ES-I3 (cell line): ENCODE measurements around the gene TP53INP2.
"Not testable (repeated sequence)": the region's sequence is repeated elsewhere in the genome, so short reads cannot be mapped to it uniquely, and the experiment has no call there.

Experiments used
- H3K36me3 ChIP-seq: 2 replicates; pipeline ENCODE4 v1.6.1; 2013; ENCODE audit warnings: mild to moderate bottlenecking, low read length, control low read depth, moderate library complexity; ENCODE audit not compliant: insufficient read depth
- H3K4me1 ChIP-seq: 2 replicates; pipeline ENCODE4 v1.6.1; 2013; ENCODE audit warnings: mild to moderate bottlenecking, control low read depth, low read length; ENCODE audit not compliant: insufficient read depth
- H3K9ac ChIP-seq: 2 replicates; pipeline ENCODE4 v1.6.1; 2013; ENCODE audit warnings: low read depth, mild to moderate bottlenecking, low read length, moderate library complexity
- H3K9me3 ChIP-seq: 2 replicates; pipeline ENCODE4 v1.6.1; 2013; ENCODE audit warnings: mild to moderate bottlenecking, low read length, moderate library complexity; ENCODE audit not compliant: control insufficient read depth, insufficient read depth

TP53INP2 gene, protein sequence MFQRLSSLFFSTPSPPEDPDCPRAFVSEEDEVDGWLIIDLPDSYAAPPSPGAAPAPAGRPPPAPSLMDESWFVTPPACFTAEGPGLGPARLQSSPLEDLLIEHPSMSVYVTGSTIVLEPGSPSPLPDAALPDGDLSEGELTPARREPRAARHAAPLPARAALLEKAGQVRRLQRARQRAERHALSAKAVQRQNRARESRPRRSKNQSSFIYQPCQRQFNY

DNA sequence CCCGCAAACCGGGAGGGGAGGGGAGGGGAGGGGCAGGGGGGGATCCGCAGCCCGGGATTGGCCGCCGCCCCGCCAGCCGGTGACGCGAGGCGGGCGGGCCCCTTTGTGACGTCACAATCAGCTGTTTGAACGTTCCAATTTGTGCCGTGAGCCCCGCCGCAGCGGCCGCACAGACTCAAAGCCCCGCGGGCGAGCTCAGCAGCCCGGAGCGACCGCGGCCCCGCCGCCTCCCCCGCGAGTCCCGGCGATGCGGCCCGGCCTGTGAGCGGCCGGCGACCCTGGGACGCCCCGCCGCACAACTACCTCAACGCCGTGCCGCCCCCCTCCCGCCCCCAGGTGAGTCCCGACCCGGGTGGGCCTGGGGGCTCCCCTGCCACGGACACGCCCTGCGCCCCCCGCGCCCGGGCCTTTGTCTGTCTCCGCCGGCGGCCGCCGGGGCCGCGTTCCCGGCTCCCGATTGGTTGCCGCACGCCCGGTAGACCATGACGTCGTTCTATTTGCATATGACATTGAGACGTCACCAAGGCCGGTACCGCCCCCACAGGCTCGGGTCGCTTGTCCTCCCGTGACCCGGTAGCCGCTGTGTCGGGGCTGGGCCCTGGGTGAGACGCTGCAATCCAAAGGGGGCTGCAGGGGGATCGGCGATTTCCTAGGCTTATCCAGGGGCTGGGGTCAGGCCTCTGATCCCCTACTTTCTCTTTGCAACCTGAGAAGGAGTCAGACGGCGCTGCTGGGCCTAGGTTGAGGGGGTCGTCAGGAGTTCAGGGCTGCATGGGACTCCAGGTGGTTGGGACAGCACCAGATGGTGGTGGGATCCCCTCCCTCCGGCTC, at the start of gene TP53INP2:
Gene TP53INP2, plus strand, starts transcription at position 168 of the 831 bp plus-strand sequence. CDS start 4,396 bp downstream, outside the sequence.
- Histone ChIP-seq H3K9me3 (no peaks in the 10 kb centered on the region), H3K36me3 (no peaks in the 10 kb centered on the region), H3K4me1 (peaks cover 6% of the 10 kb centered on the region; the same call in 1 of the 2 replicates), H3K9ac (peak within 1 kb of the TSS; percentile 76)

DNA sequence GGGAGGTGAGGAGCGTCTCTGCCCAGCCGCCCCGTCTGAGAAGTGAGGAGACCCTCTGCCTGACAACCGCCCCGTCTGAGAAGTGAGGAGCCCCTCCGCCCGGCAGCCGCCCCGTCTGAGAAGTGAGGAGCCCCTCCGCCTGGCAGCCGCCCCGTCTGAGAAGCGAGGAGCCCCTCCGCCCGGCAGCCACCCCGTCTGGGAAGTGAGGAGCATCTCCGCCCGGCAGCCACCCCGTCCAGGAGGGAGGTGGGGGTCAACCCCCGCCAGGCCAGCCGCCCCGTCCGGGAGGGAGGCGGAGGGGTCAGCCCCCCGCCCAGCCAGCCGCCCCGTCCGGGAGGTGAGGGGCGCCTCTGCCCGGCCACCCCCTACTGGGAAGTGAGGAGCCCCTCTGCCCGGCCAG, 45.5 kb upstream of the TP53INP2 start:
- not testable (repeated sequence) for H3K36me3 ChIP-seq, H3K9ac ChIP-seq, H3K4me1 ChIP-seq, H3K9me3 ChIP-seq

DNA sequence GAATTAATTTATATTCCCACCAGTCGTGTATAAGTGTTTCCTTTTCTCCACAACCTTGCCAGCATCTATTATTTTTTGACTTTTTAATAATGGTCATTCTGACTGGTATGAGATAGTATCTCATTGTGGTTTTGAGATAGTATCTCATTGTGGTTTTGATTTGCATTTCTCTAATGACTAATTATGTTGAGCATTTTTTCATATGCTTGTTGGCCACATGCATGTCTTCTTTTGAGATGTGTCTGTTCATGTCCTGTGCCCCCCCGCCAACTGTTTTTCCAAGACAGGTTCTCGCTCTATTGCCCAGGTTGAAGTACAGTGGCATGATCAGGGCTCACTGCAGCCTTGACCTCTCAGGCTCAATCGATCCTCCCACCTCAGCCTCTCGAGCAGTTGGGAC, 42.3 kb upstream of the TP53INP2 start:
- not testable (repeated sequence) for H3K36me3 ChIP-seq, H3K4me1 ChIP-seq, H3K9ac ChIP-seq, H3K9me3 ChIP-seq

DNA sequence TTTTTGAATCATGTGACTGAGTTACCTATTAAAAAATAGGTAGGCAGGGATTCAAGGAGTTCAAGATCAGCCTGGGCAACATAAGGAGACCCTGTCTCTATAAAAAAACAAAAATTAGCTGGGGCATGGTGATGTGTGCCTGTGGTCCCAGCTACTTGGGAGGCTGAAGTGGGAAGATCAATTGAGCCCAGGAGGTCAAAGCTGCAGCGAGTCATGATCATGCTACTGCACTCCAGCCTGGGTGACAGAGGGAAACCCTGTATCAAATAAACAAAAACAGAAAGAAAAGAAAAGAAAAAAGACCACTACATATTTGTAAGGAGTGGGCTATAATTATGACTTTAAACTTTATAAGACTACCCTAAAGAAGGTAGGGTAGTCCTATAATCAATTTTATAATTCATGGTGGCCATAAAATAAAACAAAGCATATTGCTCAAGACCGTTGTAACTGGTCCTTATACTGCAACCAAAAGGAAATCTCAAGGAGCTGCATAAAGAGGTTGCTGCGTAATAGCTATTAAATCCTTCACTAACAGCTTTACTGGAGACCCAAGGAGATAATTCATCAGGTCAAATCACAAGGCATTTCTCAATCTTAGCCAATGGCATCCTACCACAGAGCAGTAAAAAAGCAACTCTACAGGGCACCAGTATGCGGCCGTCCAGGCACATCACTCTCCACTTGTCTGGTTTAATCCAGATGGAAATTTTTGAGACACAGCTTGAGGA, 40.8 kb upstream of the TP53INP2 start:
- H3K36me3 ChIP-seq: no peaks in the 10 kb centered on the region
- no peaks in the 10 kb centered on the region for H3K4me1 ChIP-seq
- H3K9ac ChIP-seq: no peak overlapping the region
- no peaks in the 10 kb centered on the region for H3K9me3 ChIP-seq

DNA sequence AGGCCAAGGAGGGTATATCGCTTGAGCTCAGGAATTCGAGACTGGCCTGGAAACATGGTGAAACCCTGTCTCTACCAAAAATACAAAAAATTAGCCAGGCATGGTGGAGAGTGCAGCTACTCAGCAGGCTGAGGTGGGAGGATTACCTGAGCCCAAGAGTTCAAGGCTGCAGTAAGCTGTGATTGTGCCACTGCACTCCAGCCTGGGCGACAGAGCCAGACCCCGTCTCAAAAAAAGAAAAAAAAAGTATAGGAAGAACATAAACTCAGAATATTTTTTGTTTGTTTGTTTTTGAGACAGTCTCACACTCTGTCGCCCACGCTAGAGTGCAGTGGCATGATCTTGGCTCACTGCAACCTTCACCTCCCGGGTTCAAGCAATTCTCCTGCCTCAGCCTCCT, 39.4 kb upstream of the TP53INP2 start:
- not testable (repeated sequence) for H3K9me3 ChIP-seq, H3K9ac ChIP-seq, H3K36me3 ChIP-seq, H3K4me1 ChIP-seq

DNA sequence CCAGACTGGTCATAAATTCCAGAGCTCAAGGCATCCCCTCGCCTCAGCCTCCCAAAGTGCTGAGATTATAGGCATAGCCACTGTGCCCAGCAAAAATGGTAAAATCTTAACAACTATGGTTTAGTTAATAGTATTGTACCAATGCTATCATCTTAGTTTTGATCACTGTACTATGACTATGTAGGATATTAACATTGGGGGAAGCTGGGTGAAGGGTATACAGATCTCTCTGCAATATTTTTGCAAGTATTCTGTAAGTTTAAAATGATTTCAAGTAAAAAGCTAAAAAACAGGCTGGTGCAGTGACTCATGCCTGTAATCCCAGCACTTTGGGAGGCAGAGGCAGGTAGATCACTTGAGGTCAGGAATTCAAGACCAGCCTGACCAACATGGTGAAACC, 35.0 kb upstream of the TP53INP2 start:
- no peak overlapping the region for H3K9ac ChIP-seq
- no peaks in the 10 kb centered on the region for H3K36me3 ChIP-seq
- H3K4me1 ChIP-seq: no peaks in the 10 kb centered on the region
- no peaks in the 10 kb centered on the region for H3K9me3 ChIP-seq

DNA sequence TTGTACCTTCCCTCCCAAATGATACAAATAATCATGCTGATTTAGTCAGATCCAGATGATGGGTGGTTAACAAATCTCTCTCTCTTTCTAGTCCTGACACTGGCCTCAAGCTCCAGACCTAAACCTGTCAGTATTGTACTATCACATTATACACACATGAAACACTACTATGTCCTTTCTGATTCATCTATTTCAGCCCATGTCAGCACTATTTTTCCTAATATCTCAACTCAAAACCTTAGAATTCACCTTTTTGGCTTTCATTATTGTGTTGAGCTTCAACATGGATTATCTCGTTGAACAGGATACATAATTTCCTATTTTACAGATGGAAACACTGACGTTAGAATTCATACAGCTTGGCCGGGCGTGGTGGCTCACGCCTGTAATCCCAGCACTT, 30.7 kb upstream of the TP53INP2 start:
- Histone ChIP-seq H3K4me1 (no peaks in the 10 kb centered on the region), H3K9ac (no peak overlapping the region), H3K9me3 (no peaks in the 10 kb centered on the region), H3K36me3 (no peaks in the 10 kb centered on the region)

DNA sequence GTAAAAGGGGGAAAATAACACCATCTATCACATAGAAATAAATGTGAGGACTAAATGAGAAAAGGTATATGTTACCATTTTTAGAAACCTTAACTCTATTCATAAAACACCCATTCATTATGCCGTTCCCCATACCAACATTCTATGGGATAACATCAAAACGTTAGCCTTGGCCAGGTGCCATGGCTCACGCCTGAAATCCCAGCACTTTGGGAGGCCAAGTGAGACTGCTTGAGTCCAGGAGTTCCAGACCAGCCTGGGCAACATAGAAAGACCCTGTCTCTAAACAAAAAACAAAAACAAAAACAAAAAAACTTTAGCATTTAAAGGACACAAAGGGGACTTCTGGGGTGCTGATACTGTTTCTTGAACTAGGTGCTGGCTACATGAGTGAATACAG, 28.6 kb upstream of the TP53INP2 start:
- Histone ChIP-seq H3K36me3 (no peaks in the 10 kb centered on the region), H3K9me3 (no peaks in the 10 kb centered on the region), H3K4me1 (no peaks in the 10 kb centered on the region), H3K9ac (peak overlapping the region; percentile 81; the same call in 1 of the 2 replicates)

DNA sequence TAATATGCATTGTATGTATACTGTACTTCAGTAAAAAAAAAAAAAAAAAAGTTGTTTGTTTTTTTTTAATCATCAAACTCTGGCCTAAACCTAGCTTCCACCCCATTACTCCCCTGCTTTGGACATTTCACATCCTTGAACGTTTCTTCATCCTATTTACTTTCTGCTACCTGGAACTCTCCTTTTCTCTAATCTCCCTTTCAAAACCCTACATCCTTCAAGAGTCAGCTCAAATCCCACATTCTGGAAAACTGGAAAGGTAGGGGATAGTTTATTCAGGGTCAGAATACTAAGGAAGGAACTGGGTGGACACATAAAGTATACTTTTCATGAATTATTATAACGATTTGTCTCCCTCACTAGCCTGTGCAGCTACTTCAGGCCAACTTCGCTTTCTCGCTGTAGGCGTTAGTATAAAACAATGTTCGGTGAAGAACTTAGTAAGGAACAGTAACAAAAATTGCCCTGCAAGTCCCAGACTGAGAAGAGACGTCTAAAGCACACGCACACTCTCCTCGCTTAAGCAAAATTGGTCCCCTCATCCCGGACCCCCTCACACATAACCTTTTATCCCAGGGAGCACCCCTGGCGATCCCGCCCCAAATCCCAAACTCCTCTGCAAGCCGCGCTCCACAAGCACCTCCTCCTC, 28.0 kb upstream of the TP53INP2 start:
- peak overlapping the region; percentile 81 for H3K9ac ChIP-seq
- no peaks in the 10 kb centered on the region for H3K4me1 ChIP-seq
- H3K36me3 ChIP-seq: no peaks in the 10 kb centered on the region
- H3K9me3 ChIP-seq: no peaks in the 10 kb centered on the region

DNA sequence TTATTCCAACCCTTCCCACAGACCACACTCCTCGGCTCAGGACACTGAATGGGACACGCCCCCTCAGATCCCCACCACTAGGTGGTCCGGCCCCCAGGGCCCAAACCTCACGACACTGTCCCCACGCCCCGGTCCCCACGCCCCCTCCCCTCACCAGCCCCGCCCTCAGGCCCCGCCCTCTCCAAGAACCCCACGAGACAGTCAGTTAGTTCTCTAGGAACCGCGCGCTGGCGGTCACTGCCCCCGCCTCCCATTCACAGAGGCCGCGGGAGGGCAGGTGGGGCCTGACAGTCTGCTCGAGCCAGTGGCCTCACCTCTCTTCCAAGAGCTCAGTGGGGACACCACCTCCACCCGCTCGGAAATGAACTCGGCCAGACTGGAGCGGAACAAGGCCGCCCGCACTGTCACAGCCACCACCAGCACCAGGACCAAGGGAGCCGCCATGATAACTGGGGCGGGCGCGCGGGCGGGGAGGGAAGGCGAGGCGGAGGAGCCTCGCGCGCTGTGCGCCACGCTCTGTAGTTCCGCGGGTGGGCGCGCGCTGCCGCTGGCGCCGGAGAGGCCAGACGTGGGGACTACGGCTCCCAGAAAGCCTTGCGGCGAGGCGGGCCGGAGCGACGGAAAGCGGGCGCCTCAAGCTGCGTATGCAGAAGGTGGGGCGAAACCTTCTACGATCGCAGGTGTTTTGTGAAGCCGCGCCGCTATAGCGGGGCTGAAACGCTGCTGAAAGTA, 27.3 kb upstream of the TP53INP2 start, which contains the start of gene PIGU:
Gene PIGU, minus strand, starts transcription at position 451 of the 732 bp plus-strand sequence. Its CDS starts 7 bp downstream, at position 444.
- peak within 1 kb of the TSS; percentile 81 for H3K9ac ChIP-seq
- H3K36me3 ChIP-seq: no peaks in the 10 kb centered on the region
- no peaks in the 10 kb centered on the region for H3K9me3 ChIP-seq
- no peaks in the 10 kb centered on the region for H3K4me1 ChIP-seq

DNA sequence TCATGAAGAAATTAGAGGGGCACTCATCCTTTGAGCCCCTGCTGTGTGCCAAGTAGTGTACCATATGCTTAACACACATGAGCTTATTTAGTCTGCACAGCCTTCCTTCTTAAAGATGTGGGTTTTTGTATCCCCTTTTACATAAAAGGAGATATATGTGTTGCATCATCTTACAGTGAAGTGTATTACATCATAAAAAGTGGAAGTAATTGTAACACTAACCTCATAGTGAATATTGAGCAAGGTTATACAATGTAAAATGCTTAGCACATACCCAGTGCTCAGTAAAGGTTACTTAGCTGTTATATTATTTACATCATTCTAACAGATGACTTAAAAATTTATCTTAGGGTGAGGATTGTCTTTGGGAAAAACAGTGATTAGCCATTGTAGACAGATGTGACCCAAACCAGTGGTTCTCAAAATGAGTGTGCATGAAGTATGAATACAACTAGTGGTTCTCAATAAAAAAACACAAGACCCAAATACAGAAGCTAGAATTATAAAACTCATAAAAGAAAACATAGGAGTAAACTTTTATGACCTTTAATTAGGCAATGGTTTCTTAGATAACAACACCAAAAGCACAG, 23.5 kb upstream of the TP53INP2 start:
- Histone ChIP-seq H3K9ac (no peak overlapping the region), H3K9me3 (no peaks in the 10 kb centered on the region), H3K36me3 (no peaks in the 10 kb centered on the region), H3K4me1 (no peaks in the 10 kb centered on the region)

DNA sequence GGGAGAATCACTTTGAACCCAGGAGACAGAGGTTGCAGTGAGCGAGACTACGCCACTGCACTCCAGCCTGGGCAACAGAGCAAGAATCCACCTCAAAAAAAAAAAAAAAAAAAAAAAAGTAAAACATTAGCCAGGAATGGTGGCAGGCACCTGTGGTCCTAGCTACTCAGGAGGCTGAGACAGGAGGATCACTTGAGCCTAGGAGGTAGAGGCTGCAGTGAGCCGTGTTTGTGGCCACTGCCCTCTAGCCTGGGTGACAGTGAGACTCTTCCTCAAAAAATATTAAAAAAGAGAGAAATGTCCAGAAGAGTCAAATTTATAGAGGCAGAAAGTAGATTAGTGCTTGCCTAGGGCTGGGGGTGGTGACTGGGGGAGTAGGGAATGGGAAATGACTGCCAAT, 20.5 kb upstream of the TP53INP2 start:
- Histone ChIP-seq H3K9ac (no peak overlapping the region), H3K36me3 (no peaks in the 10 kb centered on the region), H3K9me3 (no peaks in the 10 kb centered on the region), H3K4me1 (peaks cover 5% of the 10 kb centered on the region; the same call in 1 of the 2 replicates)

DNA sequence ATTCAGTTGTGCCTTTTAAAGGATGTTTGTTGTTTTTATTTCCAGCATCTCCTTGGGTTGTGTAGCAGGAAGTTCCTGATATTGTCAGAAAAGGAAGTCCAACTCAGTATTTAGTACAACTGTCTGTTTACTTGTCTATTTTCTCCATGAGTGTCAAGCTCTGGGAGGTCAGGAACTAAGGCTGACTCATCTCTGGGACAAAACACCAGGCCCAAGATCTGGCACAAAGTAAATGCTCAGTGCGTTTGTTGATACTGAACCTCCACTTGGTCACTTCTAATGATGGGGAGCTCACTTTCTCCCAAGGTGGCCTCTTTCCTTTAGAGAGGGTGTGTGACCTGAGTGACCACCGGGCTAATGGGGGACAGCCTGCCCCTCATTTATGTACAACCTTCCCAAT, 14.7 kb upstream of the TP53INP2 start:
- Histone ChIP-seq H3K9me3 (no peaks in the 10 kb centered on the region), H3K9ac (no peak overlapping the region)

More for the DNA sequence above, 14.7 kb upstream of the TP53INP2 start:
- Histone ChIP-seq H3K36me3 (no peaks in the 10 kb centered on the region), H3K4me1 (peaks cover 5% of the 10 kb centered on the region; the same call in 1 of the 2 replicates)
